Mesothelial cell of epicardium (in vitro differentiated cells): ENCODE measurements around the gene TRHDE. TPM values are rescaled to one million over a fixed set of nuclear protein-coding genes. Genes with fewer than 3 reads are reported as not detected.
A peak's percentile ranks its signal among the peaks of the same experiment; 100 is the strongest.

Source experiments
- DNase-seq, 2 experiments: peaks; one replicate each; pipeline ENCODE4 v3.0.0; 2021; ENCODE audit warnings: low spot score in 2 of 2; ENCODE audit not compliant: unreplicated experiment in 2 of 2
- H3K27ac Mint-ChIP-seq: 2 replicates; pipeline ENCODE4 v1.8.0; 2021; ENCODE audit warnings: mixed read lengths
- H3K27me3 Mint-ChIP-seq: 2 replicates; pipeline ENCODE4 v1.8.0; 2021; ENCODE audit warnings: low read depth, mixed read lengths
- H3K36me3 Mint-ChIP-seq: 2 replicates; pipeline ENCODE4 v1.8.0; 2021; ENCODE audit warnings: mixed read lengths
- H3K4me1 Mint-ChIP-seq: 2 replicates; pipeline ENCODE4 v1.8.0; 2021; ENCODE audit warnings: mixed read lengths
- H3K4me3 Mint-ChIP-seq: 2 replicates; pipeline ENCODE4 v1.8.0; 2021; ENCODE audit warnings: mild to moderate bottlenecking, moderate library complexity, mixed read lengths
- H3K9me3 Mint-ChIP-seq: 2 replicates; pipeline ENCODE4 v1.8.0; 2021; ENCODE audit warnings: mixed read lengths
- CTCF ChIP-seq: fragments of 200-600 bp; sonication (generic); IDR thresholded peaks from one replicate; pipeline ENCODE4 v1.5.0; 2021; ENCODE audit warnings: antibody characterized with exemption; ENCODE audit not compliant: unreplicated experiment
- total RNA-seq: library from RNA; stranded (reverse); gene quantifications from 3 replicates; pipeline ENCODE4 v1.2.1, GENCODE V29; 2021

TRHDE gene
- total RNA-seq, 1 donor from 2014 or later, result 1.0 TPM

GRCh38 chr12:72618764-72619163, 346.6 kb downstream of the TRHDE start:
- peak; percentile 40 to 62 for DNase-seq
- no peak overlapping the region for H3K4me3 Mint-ChIP-seq
- peaks cover 14% of the 10 kb centered on the region for H3K4me1 Mint-ChIP-seq
- TF ChIP-seq CTCF, result no peak
- H3K27me3 Mint-ChIP-seq, result no peaks in the 10 kb centered on the region
- H3K36me3 Mint-ChIP-seq, result no peaks in the 10 kb centered on the region
- H3K27ac Mint-ChIP-seq, result peak overlapping the region; percentile 82
- peaks cover 2% of the 10 kb centered on the region for H3K9me3 Mint-ChIP-seq

- no peaks in the 10 kb centered on the region for H3K36me3 Mint-ChIP-seq
- no peaks in the 10 kb centered on the region for H3K27me3 Mint-ChIP-seq
- H3K4me3 Mint-ChIP-seq, result no peak overlapping the region
- no peak for DNase-seq
- H3K9me3 Mint-ChIP-seq, result no peaks in the 10 kb centered on the region
- no peak for TF ChIP-seq CTCF
- H3K27ac Mint-ChIP-seq, result no peak overlapping the region
- peaks cover 16% of the 10 kb centered on the region for H3K4me1 Mint-ChIP-seq
These were observed 350.4 kb downstream of the TRHDE start for GRCh38 chr12:72622556-72622955.

GRCh38 chr12:72631926-72632685, 359.9 kb downstream of the TRHDE start:
- Mint-ChIP-seq H3K27ac (no peak overlapping the region), H3K9me3 (peaks cover 4% of the 10 kb centered on the region), H3K4me1 (no peaks in the 10 kb centered on the region), H3K4me3 (no peak overlapping the region), H3K27me3 (no peaks in the 10 kb centered on the region), H3K36me3 (no peaks in the 10 kb centered on the region)
- DNase-seq, result no peak
- no peak for TF ChIP-seq CTCF

DNA sequence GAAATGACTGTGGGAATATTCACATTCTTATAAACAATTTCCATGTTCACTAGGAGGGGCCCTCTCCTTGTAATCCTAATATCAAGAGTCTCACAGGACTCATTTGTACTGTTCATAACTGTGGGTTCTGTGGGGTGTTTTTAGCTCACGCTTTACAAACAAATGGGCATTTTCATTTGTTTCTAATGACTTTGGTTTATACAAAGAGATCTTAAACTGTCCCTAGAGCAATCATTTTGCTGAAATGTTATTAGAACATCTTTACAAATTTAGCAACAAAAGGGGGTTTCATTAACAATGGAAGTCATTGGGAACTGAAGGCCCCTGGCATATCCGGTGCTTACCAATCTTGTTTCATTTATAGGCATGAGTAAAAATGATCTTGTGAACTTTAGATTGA, 370.5 kb downstream of the TRHDE start:
- no peaks in the 10 kb centered on the region for H3K27me3 Mint-ChIP-seq
- peaks cover 20% of the 10 kb centered on the region for H3K9me3 Mint-ChIP-seq
- H3K27ac Mint-ChIP-seq, result no peak overlapping the region
- H3K36me3 Mint-ChIP-seq, result no peaks in the 10 kb centered on the region
- no peak for DNase-seq
- H3K4me3 Mint-ChIP-seq, result no peak overlapping the region
- no peaks in the 10 kb centered on the region for H3K4me1 Mint-ChIP-seq
- no peak for TF ChIP-seq CTCF

DNA sequence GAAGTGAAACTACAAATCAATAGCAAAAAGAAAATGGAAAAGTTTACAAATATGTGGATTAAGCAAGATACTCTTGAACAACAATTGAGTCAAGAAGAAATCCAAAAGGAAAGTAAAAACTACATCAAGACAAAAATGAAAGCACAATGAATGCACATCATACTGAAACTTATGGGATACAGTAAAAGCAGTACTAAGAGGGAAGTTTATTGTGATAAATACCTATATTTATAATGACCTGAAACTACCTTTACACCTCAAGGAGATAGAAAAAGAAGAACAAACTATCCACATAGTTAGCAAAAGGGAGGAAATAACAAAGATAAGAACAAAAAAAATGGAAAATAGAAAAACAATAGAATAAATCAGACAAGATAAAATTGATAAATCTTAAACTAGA, 375.0 kb downstream of the TRHDE start:
- peaks cover 2% of the 10 kb centered on the region for H3K36me3 Mint-ChIP-seq
- TF ChIP-seq CTCF, result no peak
- no peak overlapping the region for H3K27ac Mint-ChIP-seq
- no peak for DNase-seq
- no peaks in the 10 kb centered on the region for H3K27me3 Mint-ChIP-seq
- H3K4me3 Mint-ChIP-seq, result no peak overlapping the region
- no peaks in the 10 kb centered on the region for H3K4me1 Mint-ChIP-seq
- peaks cover 30% of the 10 kb centered on the region for H3K9me3 Mint-ChIP-seq
